ENCODE measurements around the gene DLG2.

DNA sequence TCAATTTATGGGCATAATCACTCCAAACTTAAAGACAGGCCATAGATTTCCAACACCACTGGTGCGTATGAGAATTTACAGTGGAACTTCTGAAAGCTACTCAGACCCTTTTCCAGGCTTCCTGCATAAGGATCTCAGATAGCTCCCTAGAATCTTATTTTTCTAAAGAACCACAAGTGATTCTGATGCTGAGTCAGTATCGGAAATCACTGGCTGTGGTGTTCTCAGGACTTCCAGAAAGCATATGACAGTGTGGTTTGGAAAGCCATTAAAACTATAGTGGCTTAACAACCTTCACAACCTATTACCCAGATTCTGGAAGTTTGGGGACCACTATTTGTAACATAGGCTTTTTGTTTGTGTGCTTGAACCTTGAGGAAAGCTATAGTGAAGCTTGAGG lies 756.0 kb downstream of the DLG2 start:
- TF ChIP-seq, protein P1, sequence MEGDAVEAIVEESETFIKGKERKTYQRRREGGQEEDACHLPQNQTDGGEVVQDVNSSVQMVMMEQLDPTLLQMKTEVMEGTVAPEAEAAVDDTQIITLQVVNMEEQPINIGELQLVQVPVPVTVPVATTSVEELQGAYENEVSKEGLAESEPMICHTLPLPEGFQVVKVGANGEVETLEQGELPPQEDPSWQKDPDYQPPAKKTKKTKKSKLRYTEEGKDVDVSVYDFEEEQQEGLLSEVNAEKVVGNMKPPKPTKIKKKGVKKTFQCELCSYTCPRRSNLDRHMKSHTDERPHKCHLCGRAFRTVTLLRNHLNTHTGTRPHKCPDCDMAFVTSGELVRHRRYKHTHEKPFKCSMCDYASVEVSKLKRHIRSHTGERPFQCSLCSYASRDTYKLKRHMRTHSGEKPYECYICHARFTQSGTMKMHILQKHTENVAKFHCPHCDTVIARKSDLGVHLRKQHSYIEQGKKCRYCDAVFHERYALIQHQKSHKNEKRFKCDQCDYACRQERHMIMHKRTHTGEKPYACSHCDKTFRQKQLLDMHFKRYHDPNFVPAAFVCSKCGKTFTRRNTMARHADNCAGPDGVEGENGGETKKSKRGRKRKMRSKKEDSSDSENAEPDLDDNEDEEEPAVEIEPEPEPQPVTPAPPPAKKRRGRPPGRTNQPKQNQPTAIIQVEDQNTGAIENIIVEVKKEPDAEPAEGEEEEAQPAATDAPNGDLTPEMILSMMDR (IDR thresholded peaks at IDR 0.05; ENCODE audit: insufficient read depth, low read length), result no peak
- TF ChIP-seq, protein P2, sequence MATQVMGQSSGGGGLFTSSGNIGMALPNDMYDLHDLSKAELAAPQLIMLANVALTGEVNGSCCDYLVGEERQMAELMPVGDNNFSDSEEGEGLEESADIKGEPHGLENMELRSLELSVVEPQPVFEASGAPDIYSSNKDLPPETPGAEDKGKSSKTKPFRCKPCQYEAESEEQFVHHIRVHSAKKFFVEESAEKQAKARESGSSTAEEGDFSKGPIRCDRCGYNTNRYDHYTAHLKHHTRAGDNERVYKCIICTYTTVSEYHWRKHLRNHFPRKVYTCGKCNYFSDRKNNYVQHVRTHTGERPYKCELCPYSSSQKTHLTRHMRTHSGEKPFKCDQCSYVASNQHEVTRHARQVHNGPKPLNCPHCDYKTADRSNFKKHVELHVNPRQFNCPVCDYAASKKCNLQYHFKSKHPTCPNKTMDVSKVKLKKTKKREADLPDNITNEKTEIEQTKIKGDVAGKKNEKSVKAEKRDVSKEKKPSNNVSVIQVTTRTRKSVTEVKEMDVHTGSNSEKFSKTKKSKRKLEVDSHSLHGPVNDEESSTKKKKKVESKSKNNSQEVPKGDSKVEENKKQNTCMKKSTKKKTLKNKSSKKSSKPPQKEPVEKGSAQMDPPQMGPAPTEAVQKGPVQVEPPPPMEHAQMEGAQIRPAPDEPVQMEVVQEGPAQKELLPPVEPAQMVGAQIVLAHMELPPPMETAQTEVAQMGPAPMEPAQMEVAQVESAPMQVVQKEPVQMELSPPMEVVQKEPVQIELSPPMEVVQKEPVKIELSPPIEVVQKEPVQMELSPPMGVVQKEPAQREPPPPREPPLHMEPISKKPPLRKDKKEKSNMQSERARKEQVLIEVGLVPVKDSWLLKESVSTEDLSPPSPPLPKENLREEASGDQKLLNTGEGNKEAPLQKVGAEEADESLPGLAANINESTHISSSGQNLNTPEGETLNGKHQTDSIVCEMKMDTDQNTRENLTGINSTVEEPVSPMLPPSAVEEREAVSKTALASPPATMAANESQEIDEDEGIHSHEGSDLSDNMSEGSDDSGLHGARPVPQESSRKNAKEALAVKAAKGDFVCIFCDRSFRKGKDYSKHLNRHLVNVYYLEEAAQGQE (IDR thresholded peaks at IDR 0.05; ENCODE audit: insufficient replicate concordance, low read depth), result no peak
